SU-DHL-6 (cell line): ENCODE measurements around the gene PSMA7.

Experiments
- H2AFZ ChIP-seq: fragments of 200-600 bp; sonication (generic); 2 replicates; pipeline ENCODE4 v1.6.1; 2014; ENCODE audit warnings: low read depth, mild to moderate bottlenecking, moderate library complexity, mixed read lengths, antibody characterized with exemption, low read length; ENCODE audit not compliant: severe bottlenecking
- H3F3A ChIP-seq: fragments of 200-600 bp; shearing (Covaris generic); 2 replicates; pipeline ENCODE4 v1.6.0; 2016; ENCODE audit warnings: antibody characterized with exemption, mild to moderate bottlenecking; ENCODE audit not compliant: insufficient read depth
- H3K27ac ChIP-seq: fragments of 200-600 bp; sonication (generic); 2 replicates; pipeline ENCODE4 v1.5.1; 2016; ENCODE audit warnings: low read depth, mild to moderate bottlenecking, low read length, moderate library complexity, mixed read lengths
- H3K27me3 ChIP-seq: fragments of 200-600 bp; sonication (generic), shearing (Covaris generic); 2 replicates; pipeline ENCODE4 v1.6.0; 2014; ENCODE audit warnings: mild to moderate bottlenecking, low read length
- H3K36me3 ChIP-seq: fragments of 200-600 bp; sonication (generic); 2 replicates; pipeline ENCODE4 v1.6.1; 2014; ENCODE audit warnings: mild to moderate bottlenecking, low read length, mixed read lengths
- H3K4me2 ChIP-seq: fragments of 300-600, 200-600 bp; shearing (Covaris generic), sonication (generic); 2 replicates; pipeline ENCODE4 v1.6.0; 2014; ENCODE audit warnings: low read length, low read depth, mild to moderate bottlenecking; ENCODE audit not compliant: poor library complexity, severe bottlenecking
- H3K4me3 ChIP-seq: fragments of 200-600 bp; sonication (generic); 2 replicates; pipeline ENCODE4 v1.5.1; 2014; ENCODE audit warnings: antibody characterized with exemption, low read length, mild to moderate bottlenecking, mixed read lengths; ENCODE audit not compliant: insufficient read depth, poor library complexity, severe bottlenecking
- H3K79me2 ChIP-seq: fragments of 200-600 bp; sonication (generic); 2 replicates; pipeline ENCODE4 v1.6.1; 2014; ENCODE audit warnings: mild to moderate bottlenecking, low read length, moderate library complexity; ENCODE audit not compliant: insufficient read depth
- H3K9ac ChIP-seq: fragments of 200-600 bp; sonication (generic); 2 replicates; pipeline ENCODE4 v1.7.0; 2014; ENCODE audit warnings: mild to moderate bottlenecking, low read length
- H3K9me2 ChIP-seq: fragments of 200-600 bp; sonication (generic); replicated peaks from 2 replicates; pipeline ENCODE4 v1.6.1; 2014; ENCODE audit warnings: low read length; ENCODE audit not compliant: insufficient read depth
- H3K9me3 ChIP-seq: fragments of 200-600 bp; sonication (generic); 2 replicates; pipeline ENCODE4 v1.6.1; 2014; ENCODE audit warnings: low read length, mixed read lengths; ENCODE audit not compliant: insufficient read depth
- H4K20me1 ChIP-seq: fragments of 200-600 bp; sonication (generic); 2 replicates; pipeline ENCODE4 v1.6.1; 2014; ENCODE audit warnings: low read depth, mild to moderate bottlenecking, antibody characterized with exemption, low read length, moderate library complexity, mixed read lengths
- CTCF ChIP-seq: fragments of 200-600 bp; sonication (generic); IDR thresholded peaks from one replicate; pipeline ENCODE4 v1.5.1; 2017; ENCODE audit warnings: antibody characterized with exemption, mild to moderate bottlenecking, low read length, moderate library complexity; ENCODE audit not compliant: insufficient read depth, poor library complexity, severe bottlenecking
- EZH2phosphoT487 ChIP-seq: fragments of 200-600 bp; sonication (generic), shearing (Covaris generic); conservative IDR thresholded peaks from 2 replicates; pipeline ENCODE4 v1.6.1; 2018; ENCODE audit warnings: mild to moderate bottlenecking, antibody characterized with exemption, low read length, moderate library complexity, mixed read lengths

Gene PSMA7

GRCh38 chr20:62137478-62138203, 5.6 kb downstream of the PSMA7 start:
- H2AFZ ChIP-seq = no peak overlapping the region
- peaks cover 35% of the 10 kb centered on the region for H3K79me2 ChIP-seq
- no peak overlapping the region for H3K27ac ChIP-seq
- peaks cover 20% of the 10 kb centered on the region for H3F3A ChIP-seq
- H3K9me3 ChIP-seq = no peaks in the 10 kb centered on the region
- H3K27me3 ChIP-seq = no peaks in the 10 kb centered on the region
- no peak overlapping the region for H3K4me2 ChIP-seq
- peaks cover 12% of the 10 kb centered on the region for H3K36me3 ChIP-seq
- no peak overlapping the region for H3K9ac ChIP-seq
- H3K9me2 ChIP-seq = no peaks in the 10 kb centered on the region
- peaks cover 8% of the 10 kb centered on the region; the same call in 1 of the 2 replicates for H4K20me1 ChIP-seq
- no peak overlapping the region for H3K4me3 ChIP-seq
- no peak for TF ChIP-seq EZH2phosphoT487
- no peak for TF ChIP-seq CTCF

- H3K9me2 ChIP-seq = no peaks in the 10 kb centered on the region
- H3K79me2 ChIP-seq = peaks cover 29% of the 10 kb centered on the region
- peaks cover 8% of the 10 kb centered on the region; the same call in 1 of the 2 replicates for H4K20me1 ChIP-seq
- H3K4me2 ChIP-seq = no peak overlapping the region
- H3K36me3 ChIP-seq = peaks cover 12% of the 10 kb centered on the region
- H2AFZ ChIP-seq = no peak overlapping the region
- no peak overlapping the region for H3K4me3 ChIP-seq
- H3K9me3 ChIP-seq = no peaks in the 10 kb centered on the region
- H3K27ac ChIP-seq = no peak overlapping the region
- H3K9ac ChIP-seq = no peak overlapping the region
- TF ChIP-seq CTCF = no peak
- H3K27me3 ChIP-seq = no peaks in the 10 kb centered on the region
- H3F3A ChIP-seq = peaks cover 20% of the 10 kb centered on the region
Measured at GRCh38 chr20:62137092-62137384, 6.2 kb downstream of the PSMA7 start.

DNA sequence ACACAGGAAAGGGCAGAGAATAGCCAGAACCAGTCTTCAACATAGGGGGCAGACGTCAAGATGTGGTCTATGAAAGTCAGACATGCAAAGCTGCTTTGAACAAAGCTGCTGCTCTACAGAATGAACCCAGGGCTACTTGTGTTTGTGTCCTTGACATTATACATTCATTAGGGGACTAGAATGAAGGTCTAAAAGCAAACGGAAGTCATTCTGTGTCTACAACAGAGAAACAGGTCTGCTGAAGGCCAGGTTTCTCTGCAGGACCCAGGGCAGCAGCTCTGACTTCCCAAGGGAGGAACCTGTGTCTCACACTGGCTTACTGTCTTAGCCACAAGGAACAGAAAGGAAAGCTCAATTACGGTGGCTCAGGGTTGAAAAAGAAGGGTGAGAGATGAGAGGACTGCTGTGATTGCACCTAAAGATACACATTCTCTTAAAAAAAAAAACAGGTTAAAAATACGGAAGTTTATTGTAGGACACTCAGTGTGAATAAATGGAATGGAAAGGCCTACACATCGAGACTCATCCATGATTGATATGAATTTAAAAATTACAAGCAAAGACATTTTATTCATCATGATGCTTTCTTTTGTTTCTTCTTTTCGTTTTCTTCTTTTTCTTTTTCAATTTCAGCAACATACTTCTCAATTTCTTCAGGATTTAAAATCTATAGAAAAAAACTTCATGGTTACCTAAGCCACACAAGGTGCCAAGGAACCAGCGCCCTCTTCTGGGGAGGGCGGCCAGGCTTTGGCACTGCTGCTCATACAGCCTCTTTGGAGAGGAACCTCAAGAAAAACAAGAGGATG, 6.7 kb downstream of the PSMA7 start:
- H3F3A ChIP-seq = peaks cover 20% of the 10 kb centered on the region
- H3K36me3 ChIP-seq = peaks cover 12% of the 10 kb centered on the region
- H3K9me3 ChIP-seq = no peaks in the 10 kb centered on the region
- no peak overlapping the region for H3K4me3 ChIP-seq
- no peak overlapping the region for H3K4me2 ChIP-seq
- H3K27me3 ChIP-seq = no peaks in the 10 kb centered on the region
- no peak overlapping the region for H3K27ac ChIP-seq
- H4K20me1 ChIP-seq = peaks cover 6% of the 10 kb centered on the region; the same call in 1 of the 2 replicates
- no peak overlapping the region for H3K9ac ChIP-seq
- H2AFZ ChIP-seq = no peak overlapping the region
- TF ChIP-seq EZH2phosphoT487 (no peak), CTCF (peak; percentile 98)
- H3K9me2 ChIP-seq = no peaks in the 10 kb centered on the region
- peaks cover 23% of the 10 kb centered on the region for H3K79me2 ChIP-seq
